Keratinocyte (primary cell): ENCODE data around the gene ERCC1. TPM values are rescaled to one million over a fixed set of nuclear protein-coding genes. Genes with fewer than 3 reads are reported as not detected.

ENCODE experiments used
- DNase-seq: peaks from one replicate; pipeline ENCODE4 v3.0.0-alpha.2; 2011; ENCODE audit warnings: low read depth, missing footprints, low spot score
- FAIRE-seq: peaks from 2 replicates; lab custom pipeline; 2011; peaks lifted over from hg19 to GRCh38; lab: Jason Lieb, UNC
- H2AFZ ChIP-seq: 2 replicates; pipeline ENCODE4 v1.6.0; 2012; ENCODE audit warnings: low read length, control low read depth, inconsistent platforms; ENCODE audit not compliant: control insufficient read depth
- H3K27ac ChIP-seq: 2 replicates; pipeline ENCODE4 v1.5.1; 2011; ENCODE audit warnings: low read length; ENCODE audit not compliant: control insufficient read depth, insufficient read depth
- H3K27me3 ChIP-seq: 3 replicates; pipeline ENCODE4 v1.6.0; 2011; ENCODE audit warnings: low read length; ENCODE audit not compliant: control insufficient read depth, insufficient read depth; ENCODE audit errors: extremely low read depth
- H3K36me3 ChIP-seq, 2 experiments: 2 replicates in 1 of 2; 3 replicates in 1 of 2; pipeline ENCODE4 v1.5.1; 2011; ENCODE audit warnings: low read length in 2 of 2, mild to moderate bottlenecking in 1 of 2; ENCODE audit not compliant: control insufficient read depth in 2 of 2, insufficient read depth in 2 of 2; ENCODE audit errors: extremely low read depth in 1 of 2
- H3K4me1 ChIP-seq: 3 replicates; pipeline ENCODE4 v1.5.1; 2011; ENCODE audit warnings: low read length; ENCODE audit not compliant: control insufficient read depth, insufficient read depth; ENCODE audit errors: extremely low read depth
- H3K4me2 ChIP-seq: 3 replicates; pipeline ENCODE4 v1.6.0; 2011; ENCODE audit warnings: low read depth, low read length; ENCODE audit not compliant: control insufficient read depth, insufficient read depth; ENCODE audit errors: extremely low read depth
- H3K4me3 ChIP-seq, 3 experiments: fragments of 200-600 bp in 1 of 3; sonication (generic) in 1 of 3; 2 replicates in 2 of 3; 3 replicates in 1 of 3; pipeline ENCODE4 v1.5.1; 2011 to 2016; ENCODE audit warnings: low read length in 3 of 3, mild to moderate bottlenecking in 3 of 3, control low read depth in 2 of 3, inconsistent platforms in 1 of 3, low read depth in 1 of 3, mixed read lengths in 1 of 3, mixed run types in 1 of 3, moderate library complexity in 1 of 3; ENCODE audit not compliant: control insufficient read depth in 2 of 3, insufficient read depth in 2 of 3; ENCODE audit errors: extremely low read depth in 1 of 3
- H3K79me2 ChIP-seq: 2 replicates; pipeline ENCODE4 v1.6.0; 2012; ENCODE audit warnings: low read length; ENCODE audit not compliant: control insufficient read depth, insufficient read depth
- H3K9ac ChIP-seq: 3 replicates; pipeline ENCODE4 v1.6.0; 2011; ENCODE audit warnings: low read length; ENCODE audit not compliant: control insufficient read depth, insufficient read depth; ENCODE audit errors: extremely low read depth
- H3K9me1 ChIP-seq: 3 replicates; pipeline ENCODE4 v1.6.0; 2011; ENCODE audit warnings: low read length; ENCODE audit not compliant: control insufficient read depth, insufficient read depth; ENCODE audit errors: extremely low read depth
- H3K9me3 ChIP-seq: 2 replicates; pipeline ENCODE4 v1.5.1; 2012; ENCODE audit warnings: low read depth, low read length; ENCODE audit not compliant: control insufficient read depth
- H4K20me1 ChIP-seq: 3 replicates; pipeline ENCODE4 v1.6.0; 2011; ENCODE audit warnings: low read length; ENCODE audit not compliant: control insufficient read depth, insufficient read depth; ENCODE audit errors: extremely low read depth
- EZH2 ChIP-seq: IDR thresholded peaks from one replicate; pipeline ENCODE4 v1.6.1; 2012; ENCODE audit warnings: inconsistent platforms, mild to moderate bottlenecking, low read length, moderate library complexity
- dilution Hi-C: fragments of 300-500 bp; cut with MboI; formaldehyde crosslinking; loops from one replicate; pipeline ENCODE4 v1.7.0; 2020; ENCODE audit warnings: low sequenced_read_pairs; ENCODE audit not compliant: extremely low pct_ligation_motif_present
- polyA plus RNA-seq, 5 experiments: library from polyadenylated mRNA; depleted of rRNA in 3 of 5; stranded (reverse) in 3 of 5; stranded (forward) in 1 of 5; unstranded in 1 of 5; fragments of >200 nt; gene quantifications; 1 replicate in 1 of 5; 2 replicates in 3 of 5; 3 replicates in 1 of 5; pipeline versions ENCODE4 v1.2.1 to v1.2.3, GENCODE V29; 2011 to 2012; ENCODE audit warnings: missing spikeins in 2 of 5, low read depth in 1 of 5, low replicate concordance in 1 of 5
- TF ChIP-seq, protein P1 (sequence below), 3 experiments: IDR thresholded peaks in 1 of 3; conservative IDR thresholded peaks in 1 of 3; optimal IDR thresholded peaks in 1 of 3; 2 replicates in 2 of 3; 3 replicates in 1 of 3; pipeline versions ENCODE3 to v1.5.1; 2011; ENCODE audit warnings: low read length in 3 of 3, mild to moderate bottlenecking in 3 of 3, moderate library complexity in 2 of 3, control low read depth in 1 of 3, inconsistent platforms in 1 of 3; ENCODE audit not compliant: insufficient read depth in 2 of 3; ENCODE audit errors: extremely low read depth in 1 of 3

ERCC1 gene
- polyA plus RNA-seq, 1 donor (not counting 4 experiments of a cell fraction or from before 2014, with no cell fraction given), result 175 TPM

- Histone ChIP-seq H3K9me1 (no peaks in the 10 kb centered on the region), H3K9ac (no peak overlapping the region), H3K9me3 (no peaks in the 10 kb centered on the region), H3K27me3 (no peaks in the 10 kb centered on the region), H2AFZ (no peak overlapping the region), H3K27ac (no peak overlapping the region), H4K20me1 (no peaks in the 10 kb centered on the region), H3K79me2 (peaks cover 61% of the 10 kb centered on the region), H3K36me3 (peaks cover 42 to 46% of the 10 kb centered on the region in 2 experiments), H3K4me2 (no peak overlapping the region), H3K4me3 (no peak overlapping the region), H3K4me1 (peaks cover 20% of the 10 kb centered on the region)
- FAIRE-seq (no peak), DNase-seq (no peak)
- TF ChIP-seq, protein P1, sequence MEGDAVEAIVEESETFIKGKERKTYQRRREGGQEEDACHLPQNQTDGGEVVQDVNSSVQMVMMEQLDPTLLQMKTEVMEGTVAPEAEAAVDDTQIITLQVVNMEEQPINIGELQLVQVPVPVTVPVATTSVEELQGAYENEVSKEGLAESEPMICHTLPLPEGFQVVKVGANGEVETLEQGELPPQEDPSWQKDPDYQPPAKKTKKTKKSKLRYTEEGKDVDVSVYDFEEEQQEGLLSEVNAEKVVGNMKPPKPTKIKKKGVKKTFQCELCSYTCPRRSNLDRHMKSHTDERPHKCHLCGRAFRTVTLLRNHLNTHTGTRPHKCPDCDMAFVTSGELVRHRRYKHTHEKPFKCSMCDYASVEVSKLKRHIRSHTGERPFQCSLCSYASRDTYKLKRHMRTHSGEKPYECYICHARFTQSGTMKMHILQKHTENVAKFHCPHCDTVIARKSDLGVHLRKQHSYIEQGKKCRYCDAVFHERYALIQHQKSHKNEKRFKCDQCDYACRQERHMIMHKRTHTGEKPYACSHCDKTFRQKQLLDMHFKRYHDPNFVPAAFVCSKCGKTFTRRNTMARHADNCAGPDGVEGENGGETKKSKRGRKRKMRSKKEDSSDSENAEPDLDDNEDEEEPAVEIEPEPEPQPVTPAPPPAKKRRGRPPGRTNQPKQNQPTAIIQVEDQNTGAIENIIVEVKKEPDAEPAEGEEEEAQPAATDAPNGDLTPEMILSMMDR (optimal IDR thresholded peaks at IDR 0.05 in 1 of 3, IDR thresholded peaks at IDR 0.05 in 1 of 3, conservative IDR thresholded peaks at IDR 0.05 in 1 of 3; ENCODE audit: extremely low read depth in 1 of 3, insufficient read depth in 2 of 3, low read length in 3 of 3), result no peak
- no peak for TF ChIP-seq EZH2
- dilution Hi-C loops, result no loop called here
Measured at GRCh38 chr19:45419396-45419795, 4.3 kb downstream of the ERCC1 start.

DNA sequence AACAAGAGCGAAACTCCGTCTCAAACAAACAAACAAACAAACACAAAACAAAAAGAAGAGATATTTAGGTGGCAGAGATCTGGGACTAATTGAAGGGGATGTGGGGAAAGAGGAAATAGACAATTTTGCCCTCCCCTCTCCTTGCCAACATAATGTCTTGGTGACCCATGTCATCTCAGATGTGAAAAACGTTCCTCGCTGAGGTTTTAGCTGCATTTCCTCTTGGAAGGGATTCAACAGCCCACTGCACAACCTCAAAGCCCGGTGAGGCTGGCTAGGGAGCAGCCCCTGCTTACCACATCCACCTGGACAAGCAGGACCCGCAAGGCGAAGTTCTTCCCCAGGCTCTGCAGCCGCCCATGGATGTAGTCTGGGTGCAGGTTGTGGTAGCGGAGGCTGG, 4.9 kb downstream of the ERCC1 start:
- dilution Hi-C loops, result no loop called here
- peaks cover 44 to 52% of the 10 kb centered on the region in 2 experiments for H3K36me3 ChIP-seq

More for the DNA sequence above, 4.9 kb downstream of the ERCC1 start:
- no peak overlapping the region for H3K4me3 ChIP-seq
- H4K20me1 ChIP-seq, result no peaks in the 10 kb centered on the region
- H3K4me2 ChIP-seq, result no peak overlapping the region
- no peak overlapping the region for H3K9ac ChIP-seq
- FAIRE-seq (no peak), DNase-seq (no peak)
- H3K27me3 ChIP-seq, result no peaks in the 10 kb centered on the region
- TF ChIP-seq, protein P1 (optimal IDR thresholded peaks at IDR 0.05 in 1 of 3, IDR thresholded peaks at IDR 0.05 in 1 of 3, conservative IDR thresholded peaks at IDR 0.05 in 1 of 3; ENCODE audit: extremely low read depth in 1 of 3, insufficient read depth in 2 of 3, low read length in 3 of 3), result no peak
- TF ChIP-seq EZH2, result no peak
- H3K79me2 ChIP-seq, result peaks cover 64% of the 10 kb centered on the region
- H3K9me3 ChIP-seq, result no peaks in the 10 kb centered on the region
- no peak overlapping the region for H3K27ac ChIP-seq
- no peaks in the 10 kb centered on the region for H3K9me1 ChIP-seq
- peaks cover 16% of the 10 kb centered on the region for H3K4me1 ChIP-seq
- no peak overlapping the region for H2AFZ ChIP-seq
